GM18909 (cell line): ENCODE results near the gene CDRT15.
"Not testable (repeated sequence)": the region's sequence is repeated elsewhere in the genome, so short reads cannot be mapped to it uniquely, and the experiment has no call there.

Experiments used
- ATAC-seq: cut with Tn5 transposase; IDR thresholded peaks from one replicate; pipeline ENCODE4 v1.9.1; 2021; ENCODE audit warnings: mild to moderate bottlenecking; ENCODE audit not compliant: unreplicated experiment, poor library complexity

The CDRT15 gene

GRCh38 chr17:14191469-14191868, 45.2 kb downstream of the CDRT15 start:
- not testable (repeated sequence) for ATAC-seq

- ATAC-seq = not testable (repeated sequence)
These were observed 45.9 kb downstream of the CDRT15 start for GRCh38 chr17:14190774-14191173.

- ATAC-seq = not testable (repeated sequence)
These were observed 50.2 kb downstream of the CDRT15 start for GRCh38 chr17:14186443-14186842.
